HG03064 (cell line): Measurements from ENCODE around the gene PCED1B.
"Not testable (repeated sequence)": the region's sequence is repeated elsewhere in the genome, so short reads cannot be mapped to it uniquely, and the experiment has no call there.

Experiments used
- ATAC-seq: cut with Tn5 transposase; IDR thresholded peaks from one replicate; pipeline ENCODE4 v1.9.1; 2021; ENCODE audit warnings: low read depth; ENCODE audit not compliant: unreplicated experiment

The PCED1B gene, protein sequence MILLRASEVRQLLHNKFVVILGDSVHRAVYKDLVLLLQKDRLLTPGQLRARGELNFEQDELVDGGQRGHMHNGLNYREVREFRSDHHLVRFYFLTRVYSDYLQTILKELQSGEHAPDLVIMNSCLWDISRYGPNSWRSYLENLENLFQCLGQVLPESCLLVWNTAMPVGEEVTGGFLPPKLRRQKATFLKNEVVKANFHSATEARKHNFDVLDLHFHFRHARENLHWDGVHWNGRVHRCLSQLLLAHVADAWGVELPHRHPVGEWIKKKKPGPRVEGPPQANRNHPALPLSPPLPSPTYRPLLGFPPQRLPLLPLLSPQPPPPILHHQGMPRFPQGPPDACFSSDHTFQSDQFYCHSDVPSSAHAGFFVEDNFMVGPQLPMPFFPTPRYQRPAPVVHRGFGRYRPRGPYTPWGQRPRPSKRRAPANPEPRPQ

DNA sequence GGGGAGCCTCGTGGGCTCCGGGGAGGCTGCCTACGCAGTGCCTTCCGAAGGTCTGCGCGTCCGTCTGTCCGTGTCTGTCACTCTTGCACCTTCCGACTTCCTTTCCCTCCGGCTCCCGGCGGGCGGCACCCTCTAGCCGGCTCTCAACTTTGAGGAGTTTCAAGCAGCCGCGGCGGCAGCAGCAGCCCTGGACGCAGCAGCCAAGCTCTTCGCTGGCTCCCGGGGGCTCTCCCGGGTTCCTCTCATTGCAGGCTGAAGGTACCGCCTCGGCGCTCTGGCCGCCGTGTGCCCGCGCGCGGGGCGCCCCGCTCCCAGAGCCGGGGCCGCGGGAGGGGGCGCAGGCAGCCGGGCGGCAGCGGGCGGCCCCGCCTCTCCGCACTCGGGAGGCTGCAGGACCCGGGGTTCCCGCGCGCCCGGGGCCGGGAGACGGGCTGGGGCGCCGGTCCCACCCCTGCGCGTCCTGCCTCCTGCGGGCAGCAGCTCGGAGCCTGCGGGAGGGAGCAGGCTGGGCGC lies at the start of gene PCED1B, which contains the start of gene AMIGO2:
Gene PCED1B, plus strand, starts transcription at position 154 of the 513 bp plus-strand sequence. CDS start 155,443 bp downstream, outside the sequence.
Gene AMIGO2, minus strand, starts transcription at position 492 of the 513 bp plus-strand sequence. CDS start 957 bp downstream, outside the sequence.
- peak; percentile 66 for ATAC-seq

GRCh38 chr12:47029903-47030302 lies 49.5 kb upstream of the PCED1B start:
- no peak for ATAC-seq

- ATAC-seq: no peak
Measured at GRCh38 chr12:47032644-47033043, 46.8 kb upstream of the PCED1B start.

- ATAC-seq: no peak
Measured at GRCh38 chr12:47033081-47033480, 46.3 kb upstream of the PCED1B start.

- no peak for ATAC-seq
Measured at GRCh38 chr12:47033789-47034555, 45.4 kb upstream of the PCED1B start.

DNA sequence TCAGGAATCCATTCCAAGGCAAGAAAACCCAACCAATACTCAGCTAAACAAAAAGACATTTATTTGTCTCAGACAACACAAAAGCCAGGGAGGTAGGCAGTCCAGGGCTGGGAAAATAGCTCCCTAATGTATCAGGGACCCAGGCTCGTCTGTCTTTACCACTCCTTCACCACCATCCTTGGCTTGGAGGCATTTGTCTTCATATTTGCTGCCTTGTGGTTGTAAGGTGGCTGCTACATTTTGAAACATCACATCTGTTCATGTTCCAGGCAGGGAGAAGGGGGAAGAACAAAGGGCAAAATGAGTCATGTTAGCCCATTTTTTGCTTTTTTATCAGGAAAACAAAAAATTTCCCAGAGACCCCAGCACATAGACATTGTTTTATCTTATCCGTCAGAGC lies 44.8 kb upstream of the PCED1B start:
- no peak for ATAC-seq

DNA sequence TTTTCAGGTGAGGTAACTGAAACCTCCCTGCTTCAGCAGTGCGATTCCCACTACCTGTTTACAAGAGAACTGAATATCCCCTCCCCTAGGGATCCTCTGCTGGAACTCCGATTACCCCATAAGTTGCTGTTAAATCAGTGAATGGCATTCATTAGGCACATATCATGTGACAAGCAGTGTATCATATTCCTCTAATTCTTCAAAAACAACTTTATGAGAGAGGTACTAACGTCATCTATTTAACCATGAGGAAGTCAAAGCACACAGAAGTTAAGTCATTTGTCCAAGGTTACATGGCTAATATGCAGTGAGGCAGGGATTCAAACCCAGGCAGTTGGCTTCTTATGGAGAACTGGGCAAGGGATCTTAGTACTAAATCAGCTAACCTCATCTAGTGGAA lies 43.9 kb upstream of the PCED1B start:
- ATAC-seq: no peak

DNA sequence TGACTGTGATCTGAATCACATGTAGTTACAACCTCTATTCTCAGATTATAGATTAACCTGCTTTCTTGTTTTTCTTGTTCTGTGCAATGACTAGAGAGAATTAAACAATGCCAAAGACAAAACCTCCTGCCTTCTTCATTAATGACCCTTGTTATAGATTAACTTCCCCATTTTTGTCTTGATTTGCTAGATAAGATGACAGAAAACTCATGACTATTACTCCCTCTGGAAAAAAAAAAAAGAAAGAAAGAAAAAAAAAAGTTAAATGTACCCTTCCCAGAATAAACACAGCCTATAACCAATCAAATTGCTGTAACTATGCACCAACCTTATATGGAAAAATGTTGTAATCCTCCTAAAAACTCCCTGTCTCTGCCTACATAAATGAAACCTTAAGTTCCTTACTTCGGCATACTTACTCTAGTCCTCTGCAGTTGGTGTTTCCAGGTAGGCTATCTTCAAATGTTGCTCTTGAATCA lies 41.1 kb upstream of the PCED1B start:
- ATAC-seq: no peak

DNA sequence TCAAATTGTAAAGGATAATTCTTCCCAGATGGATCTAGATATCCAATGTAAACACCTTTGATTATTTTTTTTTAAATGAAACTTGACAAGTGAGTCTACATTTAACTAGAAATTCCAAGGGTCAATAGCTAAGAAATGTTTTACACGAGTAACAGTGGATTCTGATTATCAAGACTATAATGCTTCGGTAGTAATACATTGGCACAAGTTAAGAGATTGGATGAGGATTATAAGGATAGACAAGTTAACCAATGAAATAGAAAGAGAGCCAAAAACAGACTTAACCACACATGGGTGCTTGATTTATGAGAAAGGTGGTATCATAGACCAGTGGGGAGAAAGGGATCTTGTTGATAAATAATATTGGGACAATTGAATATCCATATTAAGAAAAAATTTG lies 40.3 kb upstream of the PCED1B start:
- no peak for ATAC-seq

GRCh38 chr12:47039756-47040155 lies 39.7 kb upstream of the PCED1B start:
- ATAC-seq: no peak

DNA sequence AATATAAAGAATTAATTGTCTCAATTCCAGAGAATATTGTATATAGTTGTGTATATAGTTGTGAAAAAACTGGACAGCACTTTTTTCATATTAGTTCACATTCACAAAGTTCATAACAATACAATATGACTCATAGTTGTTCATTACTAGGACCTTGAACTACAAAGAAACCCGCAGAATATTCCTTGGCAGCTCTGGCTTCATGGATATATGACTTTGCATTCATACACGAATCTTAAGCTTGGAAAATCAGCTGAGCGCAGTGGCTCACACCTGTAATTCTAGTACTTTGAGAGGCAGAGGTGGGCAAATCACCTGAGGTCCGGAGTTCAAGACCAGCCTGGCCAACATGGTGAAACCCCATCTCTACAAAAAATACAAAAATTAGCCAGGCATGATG lies 38.1 kb upstream of the PCED1B start:
- no peak for ATAC-seq

GRCh38 chr12:47048541-47048940 lies 30.9 kb upstream of the PCED1B start:
- ATAC-seq: no peak

DNA sequence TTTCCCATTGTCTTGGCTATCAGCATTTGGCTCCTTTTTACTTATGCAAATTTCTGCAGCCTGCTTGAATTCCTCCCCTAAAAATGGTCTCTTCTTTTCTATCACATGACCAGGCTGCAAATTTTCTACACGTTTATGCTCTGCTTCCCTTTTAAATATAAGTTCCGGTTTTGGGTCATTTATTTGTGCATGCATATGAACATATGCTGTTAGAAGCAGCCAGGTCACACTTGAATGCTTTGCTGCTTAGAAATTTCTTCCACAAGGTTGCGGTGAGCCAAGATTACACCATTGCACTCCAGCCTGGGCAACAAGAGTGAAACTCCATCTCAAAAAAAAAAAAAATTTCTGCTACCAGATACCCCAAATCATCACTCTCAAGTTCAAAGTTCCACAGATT lies 28.1 kb upstream of the PCED1B start:
- not testable (repeated sequence) for ATAC-seq

DNA sequence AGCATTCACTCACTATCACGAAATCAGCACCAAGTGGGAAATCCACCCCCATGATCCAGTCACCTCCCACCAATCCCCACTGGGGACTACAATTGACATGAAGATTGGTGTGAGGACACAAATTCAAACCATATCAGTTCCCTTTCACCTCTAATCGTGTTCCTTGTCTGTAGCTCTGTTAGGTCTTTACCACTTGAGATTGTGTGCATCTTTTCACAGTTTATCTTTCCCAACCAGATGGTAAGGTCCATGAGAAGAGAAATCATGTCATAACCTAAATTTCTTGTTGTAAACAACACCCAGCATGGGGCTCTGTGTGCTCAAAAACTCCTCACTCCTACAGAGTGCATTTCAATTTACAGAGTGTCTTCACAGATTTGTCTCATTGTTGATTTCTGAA lies 27.1 kb upstream of the PCED1B start:
- no peak for ATAC-seq

GRCh38 chr12:47053961-47054360 lies 25.5 kb upstream of the PCED1B start:
- ATAC-seq: no peak

DNA sequence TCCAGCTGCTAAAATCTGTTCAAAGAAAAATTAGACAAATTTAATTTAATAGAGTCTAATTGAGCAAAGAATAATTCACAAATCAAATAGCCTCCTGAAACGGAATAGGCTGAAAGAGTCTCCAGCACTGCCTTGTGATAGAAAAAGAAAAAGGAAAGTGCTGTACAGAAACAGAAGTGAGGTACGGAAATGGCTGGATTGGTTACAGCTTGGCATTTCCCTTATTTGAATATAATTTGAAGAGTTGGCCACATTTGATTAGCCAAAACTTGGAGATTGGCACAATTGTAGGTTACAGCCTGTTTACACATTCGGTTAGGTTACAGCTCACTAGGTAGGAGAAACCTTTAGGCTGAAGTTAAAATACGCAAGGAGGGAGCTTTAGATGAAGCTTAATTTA lies 24.8 kb upstream of the PCED1B start:
- no peak for ATAC-seq

- ATAC-seq: not testable (repeated sequence)
Measured at GRCh38 chr12:47055856-47056255, 23.6 kb upstream of the PCED1B start.

DNA sequence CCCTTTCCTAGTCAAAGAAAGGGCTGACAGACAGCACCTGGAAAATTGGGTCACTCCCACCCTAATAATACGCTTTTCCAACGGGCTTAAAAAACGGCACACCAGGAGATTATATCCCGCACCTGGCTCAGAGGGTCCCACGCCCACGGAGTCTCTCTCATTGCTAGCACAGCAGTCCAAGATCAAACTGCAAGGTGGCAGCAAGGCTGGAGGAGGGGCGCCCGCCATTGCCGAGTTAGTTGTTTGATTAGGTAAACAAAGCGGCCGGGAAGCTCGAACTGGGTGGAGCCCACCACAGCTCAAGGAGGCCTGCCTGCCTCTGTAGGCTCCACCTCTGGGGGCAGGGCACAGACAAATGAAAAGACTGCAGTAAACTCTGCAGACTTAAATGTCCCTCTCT lies 22.5 kb upstream of the PCED1B start:
- ATAC-seq: not testable (repeated sequence)

GRCh38 chr12:47058640-47059039 lies 20.8 kb upstream of the PCED1B start:
- ATAC-seq: not testable (repeated sequence)

GRCh38 chr12:47065546-47065945 lies 13.9 kb upstream of the PCED1B start:
- ATAC-seq: no peak
